Suprapubic skin (tissue), 3 donors: ENCODE data around the gene PREX1.

ENCODE experiments used
- EP300 ChIP-seq: sonication (generic); formaldehyde crosslinking; IDR thresholded peaks from one replicate; pipeline ENCODE4 v1.6.1; 2017; ENCODE audit warnings: antibody characterized with exemption
- POLR2A ChIP-seq, 2 donors: fragments of 450-650 bp; IDR thresholded peaks; one replicate each; pipeline ENCODE4 v1.6.1; 2017; ENCODE audit warnings: antibody characterized with exemption in 2 of 2, mild to moderate bottlenecking in 2 of 2, moderate library complexity in 2 of 2
- TF ChIP-seq, protein P1 (sequence below), 2 donors: fragments of 200-600 bp in 1 of 2; fragments of 450-650 bp in 1 of 2; sonication (generic) in 1 of 2; IDR thresholded peaks; one replicate each; pipeline ENCODE4 v1.5.1; 2016 to 2019; ENCODE audit warnings: antibody characterized with exemption in 2 of 2, mild to moderate bottlenecking in 1 of 2, moderate library complexity in 1 of 2

DNA sequence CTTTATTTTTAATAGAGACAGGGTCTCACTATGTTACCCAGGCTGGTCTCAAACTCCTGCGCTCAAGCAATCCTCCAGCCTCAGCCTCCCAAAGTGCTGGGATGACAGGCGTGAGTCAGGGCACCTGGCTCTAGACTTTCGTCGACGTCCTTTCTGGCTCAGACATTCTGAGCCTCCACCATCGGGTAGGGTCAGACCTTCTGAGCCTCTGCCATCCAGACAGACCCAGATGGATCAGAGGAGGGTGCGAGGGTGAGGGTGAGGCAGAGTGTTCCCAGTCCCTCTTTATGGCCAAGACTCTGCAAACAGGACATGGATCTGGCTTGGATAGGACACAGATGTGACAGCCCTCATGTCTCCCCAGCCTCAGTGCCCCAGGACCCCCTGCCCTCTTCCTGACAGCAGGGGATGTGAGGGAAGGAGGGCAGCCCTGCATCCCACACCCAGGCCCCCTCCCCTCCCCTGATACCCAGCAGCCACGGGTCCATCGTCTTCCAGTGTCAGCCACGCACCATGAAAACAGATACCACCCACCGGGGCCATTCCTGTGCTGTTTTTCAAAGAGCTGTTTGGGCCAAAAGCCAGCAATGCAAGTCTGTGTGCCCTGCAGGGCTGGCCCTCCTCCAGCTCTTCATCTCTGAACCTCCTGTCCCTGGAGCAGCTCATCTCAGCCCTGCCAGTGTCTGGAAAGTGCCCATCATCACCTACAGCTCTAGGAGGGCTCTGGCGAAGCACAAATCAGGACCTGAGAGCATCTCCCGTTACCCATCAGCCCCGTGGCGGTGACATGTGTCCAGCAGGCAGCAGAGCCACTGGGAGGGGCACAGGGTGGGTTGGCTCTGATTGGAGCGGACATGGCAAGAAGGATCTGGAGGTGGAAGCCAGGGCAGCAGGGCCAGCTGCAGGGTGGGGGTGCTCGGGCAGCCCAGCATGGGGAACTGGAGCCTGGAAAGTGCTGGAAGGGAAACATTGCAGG is 208.4 kb downstream of the PREX1 start:
- TF ChIP-seq, protein P1, sequence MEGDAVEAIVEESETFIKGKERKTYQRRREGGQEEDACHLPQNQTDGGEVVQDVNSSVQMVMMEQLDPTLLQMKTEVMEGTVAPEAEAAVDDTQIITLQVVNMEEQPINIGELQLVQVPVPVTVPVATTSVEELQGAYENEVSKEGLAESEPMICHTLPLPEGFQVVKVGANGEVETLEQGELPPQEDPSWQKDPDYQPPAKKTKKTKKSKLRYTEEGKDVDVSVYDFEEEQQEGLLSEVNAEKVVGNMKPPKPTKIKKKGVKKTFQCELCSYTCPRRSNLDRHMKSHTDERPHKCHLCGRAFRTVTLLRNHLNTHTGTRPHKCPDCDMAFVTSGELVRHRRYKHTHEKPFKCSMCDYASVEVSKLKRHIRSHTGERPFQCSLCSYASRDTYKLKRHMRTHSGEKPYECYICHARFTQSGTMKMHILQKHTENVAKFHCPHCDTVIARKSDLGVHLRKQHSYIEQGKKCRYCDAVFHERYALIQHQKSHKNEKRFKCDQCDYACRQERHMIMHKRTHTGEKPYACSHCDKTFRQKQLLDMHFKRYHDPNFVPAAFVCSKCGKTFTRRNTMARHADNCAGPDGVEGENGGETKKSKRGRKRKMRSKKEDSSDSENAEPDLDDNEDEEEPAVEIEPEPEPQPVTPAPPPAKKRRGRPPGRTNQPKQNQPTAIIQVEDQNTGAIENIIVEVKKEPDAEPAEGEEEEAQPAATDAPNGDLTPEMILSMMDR (IDR thresholded peaks at IDR 0.05), result no peak
- TF ChIP-seq POLR2A (IDR thresholded peaks at IDR 0.05) (no peak), EP300 (no peak)
